Stimulated activated CD4-positive, alpha-beta T cell treated with anti-CD3 and anti-CD28 coated beads, Interleukin-1b, Interleukin-23, amount 100 ng/mL, for 4 hours (primary cell): Measurements from ENCODE around the gene TMEM109.

Experiments
- DNase-seq, 2 donors: peaks; one replicate each; pipeline ENCODE4 v3.0.0-alpha.2; 2020; ENCODE audit warnings: low read depth in 2 of 2

The TMEM109 gene

DNA sequence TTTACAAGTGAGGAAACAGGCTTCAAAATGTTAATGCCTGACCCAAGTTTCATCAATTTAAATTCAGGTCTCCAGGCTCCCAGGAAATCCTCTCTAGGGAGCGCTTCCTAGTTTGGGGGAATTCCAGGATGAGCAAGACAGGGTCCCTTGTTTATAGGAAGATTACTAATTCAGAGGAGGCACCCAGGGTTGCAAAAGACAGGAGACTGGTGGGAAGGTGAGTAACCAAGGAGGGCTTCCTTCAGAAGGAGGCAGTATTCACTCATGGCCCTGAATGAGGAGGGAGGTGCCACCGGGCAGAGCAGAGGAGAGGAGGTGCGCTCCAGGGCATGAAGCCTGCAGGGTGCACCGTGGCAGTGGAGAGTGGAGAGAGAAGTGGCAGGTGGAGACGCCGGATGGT, 11.9 kb downstream of the TMEM109 start:
- no peak for DNase-seq

DNA sequence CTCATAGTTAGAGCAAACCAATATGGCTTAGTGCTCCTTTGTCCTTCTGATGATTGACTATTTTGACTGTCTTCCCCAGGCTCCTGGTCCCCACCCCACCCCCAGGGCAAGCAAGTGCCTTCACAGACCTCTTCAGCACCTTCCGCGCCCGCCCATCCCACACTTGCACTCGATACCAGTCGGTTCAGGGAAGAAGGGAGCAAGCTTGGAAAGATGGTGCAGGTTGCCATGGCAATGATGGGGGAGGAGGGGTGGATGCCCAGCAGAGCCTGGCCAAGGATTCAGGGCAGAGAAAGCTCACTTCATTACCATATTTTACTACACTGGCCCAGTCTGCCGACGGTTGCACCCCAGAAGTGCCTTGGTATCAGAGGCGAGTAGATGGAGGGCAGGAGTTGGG, 12.5 kb downstream of the TMEM109 start:
- DNase-seq: no peak

DNA sequence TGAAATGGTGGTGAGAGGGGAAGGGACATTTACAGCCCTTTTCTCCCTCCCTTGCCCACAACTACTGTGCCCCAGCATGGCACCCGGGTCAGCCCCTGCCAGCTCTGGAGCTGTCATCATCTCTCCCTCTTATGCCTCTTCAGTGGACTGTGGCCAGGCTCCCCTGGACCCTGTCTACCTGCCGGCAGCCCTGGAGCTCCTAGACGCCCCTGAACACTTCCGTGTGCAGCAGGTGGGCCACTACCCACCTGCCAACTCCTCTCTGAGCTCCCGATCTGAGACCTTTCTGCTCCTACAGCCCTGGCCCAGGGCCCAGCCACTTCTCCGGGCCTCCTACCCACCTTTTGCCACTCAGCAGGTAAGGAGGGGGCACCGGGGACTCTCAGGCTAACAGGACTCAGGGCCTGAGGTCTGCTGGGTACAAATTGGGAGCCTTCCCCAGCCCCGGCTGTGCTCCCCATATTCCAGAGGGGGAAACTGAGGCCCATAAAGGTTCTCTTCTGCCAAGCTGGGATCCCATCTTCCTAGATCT, 13.2 kb downstream of the TMEM109 start:
- DNase-seq: no peak

DNA sequence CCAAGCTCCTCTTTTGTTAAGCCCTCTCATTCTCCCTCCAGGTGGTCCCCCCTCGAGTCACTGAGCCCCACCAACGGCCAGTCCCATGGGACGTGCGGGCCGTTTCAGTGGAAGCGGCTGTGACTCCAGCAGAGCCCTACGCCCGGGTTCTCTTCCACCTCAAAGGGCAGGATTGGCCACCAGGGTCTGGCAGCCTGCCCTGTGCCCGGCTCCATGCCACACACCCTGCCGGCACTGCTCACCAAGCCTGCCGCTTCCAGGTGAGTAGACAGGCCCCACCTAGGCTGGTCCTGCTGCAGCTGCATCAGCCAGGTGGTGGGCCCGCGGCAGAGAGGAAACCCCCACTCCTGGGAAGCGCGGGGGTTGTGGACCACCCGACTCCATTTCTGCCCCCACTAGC, 13.6 kb downstream of the TMEM109 start:
- no peak for DNase-seq

DNA sequence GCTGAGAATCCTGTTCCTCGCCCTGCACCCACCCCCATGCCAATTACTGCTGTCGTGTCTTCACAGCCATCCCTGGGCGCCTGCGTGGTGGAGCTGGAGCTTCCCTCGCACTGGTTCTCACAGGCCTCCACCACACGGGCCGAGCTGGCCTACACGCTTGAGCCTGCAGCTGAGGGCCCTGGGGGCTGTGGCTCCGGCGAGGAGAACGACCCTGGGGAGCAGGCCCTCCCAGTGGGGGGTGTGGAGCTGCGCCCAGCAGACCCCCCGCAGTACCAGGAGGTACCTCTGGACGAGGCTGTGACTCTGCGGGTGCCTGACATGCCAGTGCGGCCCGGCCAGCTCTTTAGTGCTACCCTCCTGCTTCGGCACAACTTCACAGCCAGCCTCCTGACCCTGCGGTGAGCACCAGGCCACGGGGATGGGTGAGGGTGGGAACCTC, 14.6 kb downstream of the TMEM109 start:
- DNase-seq: no peak

DNA sequence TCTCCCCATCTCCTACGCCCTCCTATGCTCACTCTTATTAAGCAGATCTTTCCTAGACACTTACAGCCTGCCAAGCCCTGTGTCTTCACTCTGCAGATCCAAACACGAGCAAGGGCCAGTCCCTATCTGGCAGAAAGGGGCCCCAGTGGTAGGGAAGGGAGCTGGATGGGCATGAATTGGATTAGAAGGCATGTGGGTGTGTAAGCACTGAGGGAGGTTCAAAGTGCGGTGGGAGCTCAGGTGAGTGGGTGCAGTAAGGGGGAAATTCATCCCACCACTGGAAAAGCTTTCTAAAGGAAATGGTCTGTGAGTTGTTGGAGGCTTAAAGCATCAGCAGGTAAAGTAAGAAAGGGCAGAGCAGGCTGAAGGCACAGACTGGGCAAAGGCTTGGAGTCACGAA, 15.8 kb downstream of the TMEM109 start:
- DNase-seq: no peak

DNA sequence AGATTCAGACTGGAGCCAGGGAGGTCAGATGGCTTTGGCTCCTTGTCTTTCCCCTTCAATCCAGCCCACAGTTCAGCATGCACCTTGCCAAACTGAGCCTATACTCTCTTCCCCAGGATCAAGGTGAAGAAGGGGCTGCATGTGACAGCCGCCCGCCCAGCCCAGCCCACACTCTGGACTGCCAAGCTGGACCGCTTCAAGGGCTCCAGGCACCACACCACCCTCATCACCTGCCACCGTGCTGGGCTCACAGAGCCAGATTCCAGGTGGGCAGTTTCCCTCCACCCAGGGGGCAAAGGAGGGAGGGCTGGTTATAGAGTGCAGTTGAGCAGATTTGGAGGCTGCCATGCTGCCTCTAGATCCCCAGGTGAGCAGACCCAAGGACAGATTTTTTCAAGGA, 16.4 kb downstream of the TMEM109 start:
- DNase-seq: no peak

DNA sequence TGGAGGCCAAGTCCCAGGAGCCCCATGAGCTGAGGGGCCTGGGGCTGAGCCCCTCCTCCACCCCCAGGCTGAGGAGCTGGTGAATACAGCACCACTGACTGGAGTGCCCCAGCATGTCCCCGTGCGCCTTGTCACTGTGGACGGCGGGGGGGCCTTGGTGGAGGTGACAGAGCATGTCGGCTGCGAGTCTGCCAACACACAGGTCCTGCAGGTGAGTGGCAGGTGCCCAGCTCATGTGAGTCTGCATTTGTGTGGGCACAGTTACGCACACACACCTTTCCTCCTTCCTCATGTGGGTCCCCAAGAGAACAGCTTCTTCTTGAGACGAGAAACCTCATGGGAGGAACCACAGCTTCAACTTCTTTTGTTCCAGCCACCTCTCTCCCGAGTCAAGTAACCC, 18.0 kb downstream of the TMEM109 start:
- no peak for DNase-seq

DNA sequence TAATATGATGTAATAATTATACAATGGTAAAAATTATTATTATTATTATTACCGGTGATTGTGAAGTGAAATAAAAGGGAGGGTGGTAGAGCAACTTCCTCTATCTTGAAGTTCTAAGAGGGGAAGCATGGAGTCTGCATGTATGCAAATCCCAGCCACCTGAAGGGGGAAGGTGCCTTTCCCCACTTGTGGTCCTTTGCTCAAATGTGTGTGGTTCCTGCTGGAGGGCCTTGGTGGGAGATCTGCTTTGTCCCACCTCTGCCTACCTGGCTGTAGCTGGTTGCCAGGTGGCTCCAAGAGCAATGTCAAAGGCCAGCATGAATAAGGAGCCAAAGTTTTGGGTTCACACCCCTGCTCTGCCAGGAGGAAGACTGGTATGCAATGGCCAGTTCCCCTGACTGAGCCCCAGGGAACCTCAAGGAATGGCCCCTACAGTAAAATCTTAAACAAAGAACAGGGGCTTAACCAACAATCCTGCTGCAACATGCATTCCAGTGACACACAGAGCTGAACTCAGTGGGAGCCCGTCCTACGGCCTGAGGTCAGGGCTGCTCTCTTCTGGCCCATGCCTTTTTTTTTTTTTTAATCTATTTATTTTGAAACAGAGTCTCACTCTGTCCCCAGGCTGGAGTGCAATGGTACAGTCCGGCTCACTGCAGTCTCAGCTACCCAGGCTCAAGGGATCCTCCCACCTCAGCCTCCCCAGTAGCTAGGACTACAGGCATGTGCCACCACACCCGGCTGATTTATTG, 18.8 kb downstream of the TMEM109 start:
- no peak for DNase-seq

DNA sequence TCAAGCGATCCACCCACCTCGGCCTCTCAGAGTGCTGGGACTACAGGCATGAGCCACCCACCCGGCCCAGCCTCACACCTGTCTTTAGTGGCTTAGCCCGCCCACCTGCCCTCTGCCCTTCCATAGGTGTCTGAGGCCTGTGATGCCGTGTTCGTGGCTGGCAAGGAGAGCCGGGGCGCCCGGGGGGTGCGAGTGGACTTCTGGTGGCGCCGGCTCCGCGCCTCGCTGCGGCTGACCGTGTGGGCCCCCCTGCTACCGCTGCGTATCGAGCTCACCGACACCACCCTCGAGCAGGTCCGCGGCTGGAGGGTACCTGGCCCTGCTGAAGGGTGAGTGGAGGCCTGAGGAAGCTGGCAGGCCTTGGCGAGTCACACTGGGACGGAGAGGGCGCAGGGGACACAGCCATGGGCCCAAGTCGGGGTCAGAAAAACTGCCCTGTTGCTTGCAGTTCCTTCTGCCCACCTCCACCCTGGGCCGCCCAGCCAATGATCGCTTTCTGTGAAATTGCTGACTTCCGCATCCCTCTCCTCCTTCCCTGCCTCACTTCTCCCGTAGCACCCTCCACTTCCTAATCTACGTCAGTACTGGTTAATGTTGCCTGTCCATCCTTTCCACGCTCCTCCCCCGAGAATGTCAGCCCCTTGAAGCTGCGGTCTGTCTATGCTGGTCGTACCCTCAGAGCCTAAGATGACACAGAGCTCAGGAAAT, 19.6 kb downstream of the TMEM109 start:
- no peak for DNase-seq

DNA sequence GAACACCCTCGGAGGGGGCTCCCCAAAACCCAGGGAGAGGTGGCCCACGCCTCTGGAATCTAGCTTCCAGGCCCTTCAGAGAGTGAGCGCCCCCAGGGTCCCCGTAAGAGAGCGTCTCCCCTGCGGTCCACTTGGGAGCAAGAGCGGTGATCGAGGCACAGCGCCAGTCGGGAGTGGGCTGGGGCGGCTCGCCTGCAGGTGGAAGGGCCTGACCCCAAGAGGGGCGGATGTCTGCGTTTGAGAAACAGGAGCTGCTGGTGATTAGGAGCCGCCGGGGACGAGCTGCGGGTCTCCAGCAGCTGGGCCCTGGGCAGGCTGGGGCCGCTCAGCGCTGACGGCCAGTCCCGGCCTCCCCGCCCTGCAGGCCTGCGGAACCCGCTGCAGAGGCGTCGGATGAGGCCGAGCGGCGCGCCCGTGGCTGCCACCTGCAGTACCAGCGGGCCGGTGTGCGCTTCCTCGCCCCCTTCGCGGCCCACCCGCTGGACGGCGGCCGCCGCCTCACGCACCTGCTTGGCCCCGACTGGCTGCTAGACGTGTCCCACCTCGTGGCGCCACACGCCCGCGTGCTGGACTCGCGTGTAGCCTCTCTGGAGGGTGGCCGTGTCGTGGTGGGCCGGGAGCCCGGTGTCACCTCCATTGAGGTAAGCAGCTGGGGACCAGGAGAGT, 20.3 kb downstream of the TMEM109 start:
- no peak for DNase-seq

DNA sequence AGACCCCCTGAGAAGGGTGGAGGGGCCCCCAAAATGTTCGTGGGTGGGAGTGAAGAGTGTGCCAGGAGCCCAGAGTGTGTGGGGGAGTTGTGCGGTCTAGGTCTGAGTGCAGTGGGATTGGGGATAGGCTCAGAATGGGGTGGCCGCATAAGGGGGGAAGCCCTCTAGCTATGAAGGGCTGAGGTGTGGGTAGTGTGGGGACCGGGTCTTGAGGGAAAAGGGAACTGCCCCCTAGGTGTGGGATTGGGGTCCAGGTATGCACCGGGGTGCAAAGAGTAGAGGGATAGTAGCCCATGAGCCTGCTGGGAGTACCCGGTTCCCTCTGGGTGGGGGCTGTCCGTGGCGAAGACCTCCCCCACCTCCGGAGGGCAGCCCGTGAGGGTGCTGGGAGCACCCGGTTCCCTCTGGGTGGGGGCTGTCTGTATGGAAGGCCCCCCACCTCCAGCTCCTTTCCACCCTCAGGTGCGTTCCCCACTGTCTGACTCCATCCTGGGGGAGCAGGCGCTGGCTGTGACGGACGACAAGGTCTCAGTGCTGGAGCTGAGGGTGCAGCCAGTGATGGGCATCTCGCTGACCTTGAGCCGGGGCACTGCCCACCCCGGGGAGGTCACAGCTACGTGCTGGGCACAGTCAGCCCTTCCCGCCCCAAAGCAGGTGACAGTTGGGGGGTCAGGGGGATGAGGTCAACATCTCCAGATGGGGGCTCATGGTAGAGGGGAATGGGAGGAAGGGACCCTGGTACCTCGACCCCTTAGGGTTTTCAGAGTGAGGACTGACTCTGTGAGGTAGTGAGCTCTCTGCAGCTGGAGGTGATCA, 21.0 kb downstream of the TMEM109 start:
- DNase-seq: no peak

DNA sequence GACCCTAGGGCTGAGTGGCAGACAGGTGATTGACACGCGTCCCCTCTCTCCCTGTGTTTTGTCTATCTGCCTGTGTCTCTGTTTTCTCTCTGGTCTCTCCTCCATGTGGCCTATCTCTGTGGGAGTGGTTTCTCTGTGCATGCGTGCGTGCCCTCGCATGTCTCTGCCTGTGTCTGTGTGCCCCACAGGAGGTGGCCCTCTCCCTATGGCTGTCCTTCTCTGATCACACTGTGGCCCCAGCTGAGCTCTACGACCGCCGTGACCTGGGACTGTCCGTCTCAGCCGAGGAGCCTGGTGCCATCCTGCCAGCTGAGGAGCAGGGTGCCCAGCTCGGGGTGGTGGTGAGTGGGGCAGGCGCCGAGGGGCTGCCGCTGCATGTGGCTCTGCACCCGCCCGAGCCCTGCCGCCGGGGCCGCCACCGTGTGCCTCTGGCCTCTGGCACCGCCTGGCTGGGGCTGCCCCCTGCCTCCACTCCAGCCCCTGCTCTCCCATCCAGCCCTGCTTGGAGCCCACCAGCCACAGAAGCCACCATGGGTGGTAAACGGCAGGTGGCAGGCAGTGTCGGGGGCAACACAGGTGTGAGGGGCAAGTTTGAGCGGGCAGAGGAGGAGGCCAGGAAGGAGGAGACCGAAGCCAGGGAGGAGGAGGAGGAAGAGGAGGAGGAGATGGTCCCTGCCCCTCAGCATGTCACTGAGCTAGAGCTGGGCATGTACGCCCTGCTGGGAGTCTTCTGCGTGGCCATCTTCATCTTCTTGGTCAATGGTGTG, 21.9 kb downstream of the TMEM109 start:
- DNase-seq: no peak

DNA sequence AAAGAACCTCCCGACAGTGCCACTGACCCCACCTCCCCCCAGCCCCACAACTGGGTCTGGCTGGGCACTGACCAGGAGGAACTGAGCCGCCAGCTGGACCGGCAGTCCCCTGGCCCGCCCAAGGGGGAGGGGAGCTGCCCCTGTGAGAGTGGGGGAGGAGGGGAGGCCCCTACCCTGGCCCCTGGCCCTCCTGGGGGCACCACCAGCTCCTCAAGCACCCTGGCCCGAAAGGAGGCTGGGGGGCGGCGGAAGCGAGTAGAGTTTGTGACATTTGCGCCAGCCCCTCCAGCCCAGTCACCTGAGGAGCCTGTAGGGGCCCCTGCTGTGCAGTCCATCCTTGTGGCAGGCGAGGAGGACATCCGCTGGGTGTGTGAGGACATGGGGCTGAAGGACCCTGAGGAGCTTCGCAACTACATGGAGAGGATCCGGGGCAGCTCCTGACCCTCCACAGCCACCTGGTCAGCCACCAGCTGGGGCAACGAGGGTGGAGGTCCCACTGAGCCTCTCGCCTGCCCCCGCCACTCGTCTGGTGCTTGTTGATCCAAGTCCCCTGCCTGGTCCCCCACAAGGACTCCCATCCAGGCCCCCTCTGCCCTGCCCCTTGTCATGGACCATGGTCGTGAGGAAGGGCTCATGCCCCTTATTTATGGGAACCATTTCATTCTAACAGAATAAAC, 22.6 kb downstream of the TMEM109 start:
- no peak for DNase-seq

DNA sequence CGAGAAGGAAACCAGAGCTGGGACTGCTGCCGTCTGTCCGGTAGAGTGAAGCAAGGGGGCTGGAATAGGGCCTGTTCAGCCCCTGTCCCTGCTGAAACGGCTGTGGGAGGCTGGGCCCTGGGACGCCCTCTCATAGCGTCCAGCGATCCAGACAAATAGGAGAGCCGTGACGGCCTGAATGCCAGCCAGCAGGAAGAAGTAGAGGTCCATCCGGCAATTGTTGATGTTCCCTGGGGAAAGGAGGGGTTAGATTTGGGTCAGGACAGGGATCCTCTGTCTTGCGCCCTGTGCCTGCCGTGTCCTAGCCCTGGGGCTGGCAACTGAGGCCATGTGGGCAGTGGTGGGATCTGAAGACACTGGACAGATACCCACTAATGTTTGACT, 23.2 kb downstream of the TMEM109 start:
- no peak for DNase-seq

DNA sequence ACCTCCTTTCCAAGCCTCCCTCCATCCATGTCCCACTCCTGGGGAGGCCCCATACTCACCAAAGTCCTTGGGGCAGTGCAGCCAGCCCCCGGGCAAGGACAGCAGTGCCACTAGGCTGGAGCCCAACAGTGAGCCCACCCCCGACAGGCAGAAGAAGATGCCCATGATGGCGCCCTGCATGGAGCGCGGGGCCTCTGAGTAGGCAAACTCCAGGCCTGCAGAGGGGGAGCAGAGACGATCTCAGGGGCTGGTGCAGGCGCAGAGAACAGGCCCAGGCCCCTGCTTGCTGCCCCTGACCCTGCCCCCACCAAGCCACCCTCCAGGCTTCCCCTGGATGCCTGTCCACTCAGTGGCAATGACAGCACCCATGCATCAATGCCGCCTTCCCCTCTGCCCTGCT, 23.9 kb downstream of the TMEM109 start:
- DNase-seq: no peak

DNA sequence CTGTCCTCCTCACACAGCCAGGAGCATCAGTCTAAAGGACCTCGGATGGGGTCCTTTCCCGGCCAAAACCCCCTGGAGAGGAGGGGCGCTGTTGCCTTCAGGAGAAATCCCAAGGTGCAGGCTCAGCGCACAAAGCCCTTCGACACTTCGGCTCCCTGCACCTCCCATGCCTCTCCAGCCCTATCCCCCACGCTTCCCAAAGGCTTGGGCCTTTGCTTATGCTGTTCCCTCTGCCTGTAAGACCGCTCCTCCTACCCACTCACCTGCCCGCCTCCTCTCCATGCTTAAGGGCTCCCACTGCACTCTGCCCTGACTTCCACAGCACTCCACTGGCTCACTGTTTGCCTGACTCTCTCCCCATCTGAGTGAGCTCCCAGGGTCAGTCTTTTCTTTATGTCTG, 24.5 kb downstream of the TMEM109 start:
- no peak for DNase-seq

DNA sequence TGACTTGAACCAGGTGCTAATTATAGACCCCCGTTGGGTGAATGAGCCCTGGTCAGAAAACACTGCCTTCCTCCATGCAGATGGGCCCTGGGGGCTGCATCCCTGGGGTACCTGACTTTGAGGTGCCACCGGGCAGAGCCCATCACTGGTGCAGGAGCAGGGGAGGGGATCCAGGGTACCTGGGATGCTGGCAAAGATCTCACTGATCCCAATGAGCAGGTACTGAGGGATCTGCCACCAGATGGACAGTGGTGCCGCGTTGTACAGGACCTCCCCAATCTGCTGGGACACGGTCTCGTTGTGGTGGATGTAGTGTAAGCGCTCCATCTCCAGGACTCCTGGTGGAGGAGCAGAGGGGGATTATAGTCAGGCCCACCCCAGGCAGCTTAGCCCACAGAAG, 25.3 kb downstream of the TMEM109 start:
- DNase-seq: no peak

DNA sequence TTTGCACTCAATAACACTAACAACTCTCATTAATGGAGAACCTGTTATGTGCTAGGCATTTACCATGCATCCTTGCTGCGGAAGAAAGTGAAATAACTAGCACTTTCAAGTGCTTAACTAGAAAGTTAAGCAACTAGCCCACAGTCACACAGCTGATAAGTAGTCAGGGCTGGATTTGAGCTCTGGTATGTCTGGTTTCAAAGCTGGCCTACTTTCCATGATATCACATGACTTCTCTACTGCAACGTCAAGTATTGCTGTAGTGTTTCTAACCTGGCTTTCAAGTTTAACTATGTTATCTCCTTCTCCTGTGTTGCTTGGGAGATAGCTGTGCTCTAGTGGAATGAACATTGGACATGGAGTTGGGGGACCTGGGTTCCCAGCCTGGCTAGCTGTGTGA, 25.9 kb downstream of the TMEM109 start:
- DNase-seq: no peak

DNA sequence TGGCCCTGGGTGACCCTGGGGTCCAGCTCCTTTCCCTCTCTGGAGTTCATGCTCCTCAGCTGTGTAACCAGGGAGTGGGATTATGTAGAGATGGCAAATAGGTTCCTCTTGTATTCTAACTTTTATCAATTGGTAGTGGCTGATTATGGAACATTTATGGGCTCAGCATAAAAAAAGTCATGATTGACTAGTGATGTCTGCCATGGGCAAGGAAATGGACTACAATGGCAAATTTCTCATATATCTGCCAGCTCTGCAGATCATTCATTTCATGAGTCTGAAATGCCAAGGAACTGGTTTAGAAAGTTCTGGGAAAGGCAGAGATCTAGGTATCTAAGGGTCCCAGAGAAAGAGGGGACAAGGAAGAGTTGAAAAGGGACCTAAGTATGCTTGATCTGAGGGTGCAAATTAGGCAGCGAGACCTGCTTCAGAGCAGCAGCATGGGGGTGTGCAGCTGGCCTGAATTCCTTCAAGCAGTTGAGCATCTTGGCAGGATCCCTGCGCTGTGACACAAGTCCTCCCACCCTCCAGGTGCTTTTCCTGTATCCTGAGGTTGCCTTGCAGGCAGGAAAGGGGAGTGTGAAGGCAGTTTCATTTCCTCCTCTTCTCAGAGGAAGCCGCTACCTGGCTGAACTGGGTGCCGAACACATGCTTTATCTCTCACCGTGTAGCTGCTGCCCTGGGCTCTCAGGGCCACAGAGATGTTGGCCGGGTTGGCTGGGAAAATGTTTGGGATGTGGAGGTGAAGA, 27.6 kb downstream of the TMEM109 start:
- no peak for DNase-seq
